Hepatocyte (in vitro differentiated cells): ENCODE data around the gene HABP4.

Experiments used
- CTCF ChIP-seq: fragments of 200-600 bp; sonication (generic); IDR thresholded peaks from 2 replicates; pipeline ENCODE4 v1.5.1; 2016; ENCODE audit warnings: antibody characterized with exemption, mild to moderate bottlenecking; ENCODE audit not compliant: poor library complexity
- EZH2 ChIP-seq: fragments of 200-600 bp; sonication (generic); IDR thresholded peaks from 2 replicates; pipeline ENCODE4 v1.6.1; 2016; ENCODE audit warnings: antibody characterized with exemption, mild to moderate bottlenecking, borderline replicate concordance

GRCh38 chr9:96487029-96487396, 37.0 kb downstream of the HABP4 start:
- TF ChIP-seq CTCF: no peak
- no peak for TF ChIP-seq EZH2
